HG02642 (cell line): Measurements from ENCODE around the gene LPAR3.

Source experiments
- ATAC-seq: cut with Tn5 transposase; IDR thresholded peaks from one replicate; pipeline ENCODE4 v1.9.1; 2021; ENCODE audit warnings: mild to moderate bottlenecking; ENCODE audit not compliant: unreplicated experiment, poor library complexity

Gene LPAR3

GRCh38 chr1:84781946-84782771 is 110.8 kb downstream of the LPAR3 start:
- ATAC-seq: peak; percentile 92

- no peak for ATAC-seq
Measured at GRCh38 chr1:84780000-84780716, 112.8 kb downstream of the LPAR3 start.

- ATAC-seq: no peak
Measured at GRCh38 chr1:84776639-84777038, 116.4 kb downstream of the LPAR3 start.

GRCh38 chr1:84775535-84775920 is 117.5 kb downstream of the LPAR3 start:
- ATAC-seq: no peak

GRCh38 chr1:84774669-84775534 is 118.1 kb downstream of the LPAR3 start:
- ATAC-seq: no peak

- ATAC-seq: no peak
Measured at GRCh38 chr1:84773933-84774497, 119.0 kb downstream of the LPAR3 start.

GRCh38 chr1:84773195-84773594 is 119.8 kb downstream of the LPAR3 start:
- no peak for ATAC-seq

- ATAC-seq: peak; percentile 68
Measured at GRCh38 chr1:84772428-84772943, 120.5 kb downstream of the LPAR3 start.

- no peak for ATAC-seq
Measured at GRCh38 chr1:84771895-84772294, 121.1 kb downstream of the LPAR3 start.

GRCh38 chr1:84770481-84770880 is 122.5 kb downstream of the LPAR3 start:
- no peak for ATAC-seq

GRCh38 chr1:84769636-84770035 is 123.4 kb downstream of the LPAR3 start:
- ATAC-seq: no peak

- no peak for ATAC-seq
Measured at GRCh38 chr1:84768634-84769033, 124.4 kb downstream of the LPAR3 start.

- ATAC-seq: no peak
Measured at GRCh38 chr1:84763912-84764680, 128.9 kb downstream of the LPAR3 start.

GRCh38 chr1:84762664-84763063 is 130.3 kb downstream of the LPAR3 start:
- no peak for ATAC-seq
